Osteoblast (primary cell): ENCODE data around the gene CEL. TPM values are rescaled to one million over a fixed set of nuclear protein-coding genes. Genes with fewer than 3 reads are reported as not detected.

ENCODE experiments used
- DNase-seq: peaks from one replicate; pipeline ENCODE4 v3.0.0; 2011; ENCODE audit warnings: low spot score, mixed read lengths; ENCODE audit not compliant: insufficient read length; ENCODE audit errors: missing footprints
- H2AFZ ChIP-seq: 2 replicates; pipeline ENCODE4 v1.6.0; 2011; ENCODE audit warnings: mild to moderate bottlenecking, low read length
- H3K27ac ChIP-seq: 2 replicates; pipeline ENCODE4 v1.5.1; 2011; ENCODE audit warnings: mild to moderate bottlenecking, low read depth, low read length, moderate library complexity
- H3K27me3 ChIP-seq: 2 replicates; pipeline ENCODE4 v1.6.0; 2012; ENCODE audit warnings: mild to moderate bottlenecking, control low read depth, inconsistent platforms, low read length, moderate library complexity; ENCODE audit not compliant: insufficient read depth
- H3K36me3 ChIP-seq: 2 replicates; pipeline ENCODE4 v1.5.1; 2011; ENCODE audit warnings: mild to moderate bottlenecking, low read length, control low read depth, moderate library complexity; ENCODE audit not compliant: insufficient read depth
- H3K4me1 ChIP-seq: 2 replicates; pipeline ENCODE4 v1.5.1; 2011; ENCODE audit warnings: mild to moderate bottlenecking, low read length, control low read depth, moderate library complexity; ENCODE audit not compliant: insufficient read depth
- H3K4me2 ChIP-seq: 2 replicates; pipeline ENCODE4 v1.6.0; 2011; ENCODE audit warnings: mild to moderate bottlenecking, low read length; ENCODE audit not compliant: insufficient read depth
- H3K4me3 ChIP-seq: fragments of 200-600 bp; sonication (generic); 3 replicates; pipeline ENCODE4 v1.5.1; 2012; ENCODE audit warnings: mild to moderate bottlenecking, low read length, inconsistent platforms; ENCODE audit not compliant: insufficient read depth
- H3K79me2 ChIP-seq: 2 replicates; pipeline ENCODE4 v1.6.0; 2012; ENCODE audit warnings: mild to moderate bottlenecking, low read length, control low read depth, inconsistent platforms; ENCODE audit not compliant: insufficient read depth
- H3K9me3 ChIP-seq: 2 replicates; pipeline ENCODE4 v1.5.1; 2011; ENCODE audit warnings: low read depth, low read length, control low read depth
- H4K20me1 ChIP-seq: 2 replicates; pipeline ENCODE4 v1.6.0; 2012; ENCODE audit warnings: mild to moderate bottlenecking, low read length, control low read depth; ENCODE audit not compliant: insufficient read depth
- CTCF ChIP-seq: IDR thresholded peaks from 2 replicates; pipeline ENCODE4 v1.5.1; 2011; ENCODE audit warnings: mild to moderate bottlenecking, low read depth, low read length, moderate library complexity; ENCODE audit errors: extremely low read depth
- total RNA-seq: library from RNA; depleted of rRNA; stranded (reverse); fragments of >200 nt; gene quantifications from 2 replicates; pipeline ENCODE4 v1.2.3, GENCODE V29; 2012

CEL gene
- total RNA-seq, 1 donor = not detected

GRCh38 chr9:133088146-133088750, 26.5 kb downstream of the CEL start:
- Histone ChIP-seq H3K36me3 (no peaks in the 10 kb centered on the region), H3K27ac (no peak overlapping the region), H3K79me2 (no peaks in the 10 kb centered on the region), H3K4me1 (no peaks in the 10 kb centered on the region), H2AFZ (no peak overlapping the region), H4K20me1 (no peaks in the 10 kb centered on the region), H3K27me3 (no peaks in the 10 kb centered on the region), H3K4me2 (no peak overlapping the region), H3K4me3 (no peak overlapping the region), H3K9me3 (no peaks in the 10 kb centered on the region)
- peak; percentile 58 for DNase-seq
- TF ChIP-seq CTCF = no peak

GRCh38 chr9:133088756-133089155, 27.0 kb downstream of the CEL start:
- Histone ChIP-seq H3K27ac (no peak overlapping the region), H3K4me3 (no peak overlapping the region), H3K27me3 (no peaks in the 10 kb centered on the region), H3K9me3 (no peaks in the 10 kb centered on the region), H2AFZ (no peak overlapping the region), H3K4me1 (no peaks in the 10 kb centered on the region), H3K79me2 (no peaks in the 10 kb centered on the region), H3K4me2 (no peak overlapping the region), H4K20me1 (no peaks in the 10 kb centered on the region), H3K36me3 (no peaks in the 10 kb centered on the region)
- no peak for TF ChIP-seq CTCF
- DNase-seq = peak; percentile 52

GRCh38 chr9:133089271-133089671, 27.5 kb downstream of the CEL start:
- Histone ChIP-seq H3K4me1 (no peaks in the 10 kb centered on the region), H4K20me1 (no peaks in the 10 kb centered on the region), H3K36me3 (no peaks in the 10 kb centered on the region), H3K9me3 (no peaks in the 10 kb centered on the region), H3K79me2 (no peaks in the 10 kb centered on the region), H3K4me2 (no peak overlapping the region), H3K4me3 (no peak overlapping the region), H3K27me3 (no peaks in the 10 kb centered on the region), H3K27ac (no peak overlapping the region), H2AFZ (no peak overlapping the region)
- peak; percentile 30 for DNase-seq
- TF ChIP-seq CTCF = no peak

GRCh38 chr9:133090187-133090586, 28.4 kb downstream of the CEL start:
- H2AFZ ChIP-seq = no peak overlapping the region
- H3K9me3 ChIP-seq = no peaks in the 10 kb centered on the region

More at GRCh38 chr9:133090187-133090586, 28.4 kb downstream of the CEL start:
- no peaks in the 10 kb centered on the region for H3K4me1 ChIP-seq
- H3K36me3 ChIP-seq = no peaks in the 10 kb centered on the region
- H3K4me3 ChIP-seq = no peak overlapping the region
- DNase-seq = peak; percentile 50
- TF ChIP-seq CTCF = no peak
- H3K4me2 ChIP-seq = no peak overlapping the region
- H3K79me2 ChIP-seq = no peaks in the 10 kb centered on the region
- H3K27me3 ChIP-seq = no peaks in the 10 kb centered on the region
- H3K27ac ChIP-seq = no peak overlapping the region
- H4K20me1 ChIP-seq = no peaks in the 10 kb centered on the region
